Hepatocyte (in vitro differentiated cells): ENCODE measurements around the gene LIMS2. TPM values are rescaled to one million over a fixed set of nuclear protein-coding genes. Genes with fewer than 3 reads are reported as not detected.

Source experiments
- DNase-seq: peaks from one replicate; pipeline ENCODE4 v3.0.0-alpha.2; 2016; ENCODE audit warnings: low spot score
- H2AFZ ChIP-seq: fragments of 200-600 bp; sonication (generic); 2 replicates; pipeline ENCODE4 v1.6.0; 2016; ENCODE audit warnings: antibody characterized with exemption, mild to moderate bottlenecking
- H3K27ac ChIP-seq: fragments of 200-600 bp; sonication (generic); 2 replicates; pipeline ENCODE4 v1.5.1; 2016; ENCODE audit warnings: mild to moderate bottlenecking
- H3K27me3 ChIP-seq: fragments of 200-600 bp; sonication (generic); 2 replicates; pipeline ENCODE4 v1.6.1; 2016
- H3K36me3 ChIP-seq: fragments of 200-600 bp; sonication (generic); replicated peaks from 2 replicates; pipeline ENCODE4 v1.5.1; 2016; ENCODE audit warnings: low read depth; ENCODE audit not compliant: insufficient read depth
- H3K4me1 ChIP-seq: fragments of 200-600 bp; sonication (generic); 2 replicates; pipeline ENCODE4 v1.5.1; 2016; ENCODE audit warnings: mild to moderate bottlenecking, moderate library complexity; ENCODE audit not compliant: insufficient read depth
- H3K4me2 ChIP-seq: fragments of 200-600 bp; sonication (generic); 2 replicates; pipeline ENCODE4 v1.6.0; 2016
- H3K4me3 ChIP-seq: fragments of 200-600 bp; sonication (generic); 2 replicates; pipeline ENCODE4 v1.5.1; 2016; ENCODE audit warnings: mild to moderate bottlenecking
- H3K79me2 ChIP-seq: fragments of 200-600 bp; sonication (generic); 2 replicates; pipeline ENCODE4 v1.6.0; 2017; ENCODE audit warnings: mild to moderate bottlenecking
- H3K9me2 ChIP-seq: fragments of 200-600 bp; sonication (generic); replicated peaks from 2 replicates; pipeline ENCODE4 v1.6.0; 2017; ENCODE audit warnings: mild to moderate bottlenecking; ENCODE audit not compliant: insufficient read depth
- H3K9me3 ChIP-seq: fragments of 200-600 bp; sonication (generic); 2 replicates; pipeline ENCODE4 v1.5.1; 2016; ENCODE audit warnings: low read depth, mild to moderate bottlenecking
- H4K20me1 ChIP-seq: fragments of 200-600 bp; sonication (generic); 2 replicates; pipeline ENCODE4 v1.6.0; 2016; ENCODE audit warnings: mild to moderate bottlenecking; ENCODE audit not compliant: insufficient read depth, poor library complexity, severe bottlenecking
- EZH2 ChIP-seq: fragments of 200-600 bp; sonication (generic); IDR thresholded peaks from 2 replicates; pipeline ENCODE4 v1.6.1; 2016; ENCODE audit warnings: antibody characterized with exemption, mild to moderate bottlenecking, borderline replicate concordance
- EZH2phosphoT487 ChIP-seq: fragments of 200-600 bp; sonication (generic); IDR thresholded peaks from one replicate; pipeline ENCODE4 v1.6.1; 2018; ENCODE audit warnings: antibody characterized with exemption, mild to moderate bottlenecking, low read depth, moderate library complexity; ENCODE audit not compliant: unreplicated experiment, severe bottlenecking
- WGBS: methylation state at CpG from one replicate; pipeline ENCODE4 v1.1.6; 2016; ENCODE audit warnings: low lambda C conversion rate; ENCODE audit errors: missing lambda C conversion rate; 5-methylcytosine and 5-hydroxymethylcytosine counted together
- polyA plus RNA-seq: library from polyadenylated mRNA; unstranded; fragments of >200 nt; fragmentation: Nextera tagmentation; extraction: Ambion mirVana; gene quantifications from 2 replicates; pipeline ENCODE4 v1.2.1, GENCODE V29; 2016
- total RNA-seq: library from RNA; depleted of rRNA; stranded (reverse); fragments of >200 nt; gene quantifications from 2 replicates; pipeline ENCODE4 v1.2.3, GENCODE V29; 2014
- TF ChIP-seq, protein P1 (sequence below): fragments of 200-600 bp; sonication (generic); IDR thresholded peaks from 2 replicates; pipeline ENCODE4 v1.5.1; 2016; ENCODE audit warnings: antibody characterized with exemption, mild to moderate bottlenecking; ENCODE audit not compliant: poor library complexity

Gene LIMS2
- total and polyA plus RNA-seq, 2 experiments from 2014 or later: 4.0 to 8.3 TPM

DNA sequence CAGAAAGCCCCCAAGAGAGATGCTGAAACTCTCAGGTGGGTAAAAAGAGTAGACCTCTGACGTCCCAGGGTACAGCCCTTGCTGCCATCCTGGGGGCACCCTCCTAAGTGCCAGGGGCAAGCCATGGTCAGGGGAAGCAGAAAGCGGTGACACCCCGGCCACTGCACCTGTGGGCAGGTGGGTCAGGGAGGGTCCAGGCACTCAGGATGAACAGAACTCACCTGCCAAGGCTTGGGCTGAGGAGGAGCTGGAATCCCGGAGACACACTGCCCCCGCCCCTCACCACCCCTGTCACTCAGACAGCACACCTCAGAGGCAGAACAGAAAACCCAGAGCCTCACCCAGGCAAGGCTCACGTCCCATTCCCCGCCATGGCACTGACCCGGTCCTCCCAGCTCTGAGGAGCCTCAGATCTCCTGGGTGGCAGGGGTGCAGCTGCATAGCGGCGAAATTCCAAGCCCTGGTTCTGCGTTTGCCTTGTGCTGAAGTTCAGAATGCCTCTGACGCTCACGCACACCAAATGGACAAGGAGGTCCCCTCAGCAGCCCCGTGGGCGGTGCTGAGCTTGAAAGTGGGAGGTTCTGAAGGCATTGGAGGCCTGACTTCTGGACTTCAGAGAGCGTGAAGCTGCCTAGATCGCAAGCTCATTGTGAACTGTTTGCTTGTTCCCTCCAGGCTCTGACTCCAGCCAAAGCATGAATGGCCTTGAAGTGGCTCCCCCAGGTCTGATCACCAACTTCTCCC, 25.1 kb downstream of the LIMS2 start:
- no peak overlapping the region for H3K4me3 ChIP-seq
- TF ChIP-seq, protein P1, sequence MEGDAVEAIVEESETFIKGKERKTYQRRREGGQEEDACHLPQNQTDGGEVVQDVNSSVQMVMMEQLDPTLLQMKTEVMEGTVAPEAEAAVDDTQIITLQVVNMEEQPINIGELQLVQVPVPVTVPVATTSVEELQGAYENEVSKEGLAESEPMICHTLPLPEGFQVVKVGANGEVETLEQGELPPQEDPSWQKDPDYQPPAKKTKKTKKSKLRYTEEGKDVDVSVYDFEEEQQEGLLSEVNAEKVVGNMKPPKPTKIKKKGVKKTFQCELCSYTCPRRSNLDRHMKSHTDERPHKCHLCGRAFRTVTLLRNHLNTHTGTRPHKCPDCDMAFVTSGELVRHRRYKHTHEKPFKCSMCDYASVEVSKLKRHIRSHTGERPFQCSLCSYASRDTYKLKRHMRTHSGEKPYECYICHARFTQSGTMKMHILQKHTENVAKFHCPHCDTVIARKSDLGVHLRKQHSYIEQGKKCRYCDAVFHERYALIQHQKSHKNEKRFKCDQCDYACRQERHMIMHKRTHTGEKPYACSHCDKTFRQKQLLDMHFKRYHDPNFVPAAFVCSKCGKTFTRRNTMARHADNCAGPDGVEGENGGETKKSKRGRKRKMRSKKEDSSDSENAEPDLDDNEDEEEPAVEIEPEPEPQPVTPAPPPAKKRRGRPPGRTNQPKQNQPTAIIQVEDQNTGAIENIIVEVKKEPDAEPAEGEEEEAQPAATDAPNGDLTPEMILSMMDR: no peak
- TF ChIP-seq EZH2 (no peak), EZH2phosphoT487 (no peak)
- no peaks in the 10 kb centered on the region for H3K27me3 ChIP-seq
- no peaks in the 10 kb centered on the region for H3K9me2 ChIP-seq
- no peaks in the 10 kb centered on the region for H3K9me3 ChIP-seq
- H4K20me1 ChIP-seq: no peaks in the 10 kb centered on the region
- no peaks in the 10 kb centered on the region for H3K36me3 ChIP-seq
- H3K4me2 ChIP-seq: no peak overlapping the region
- H3K79me2 ChIP-seq: no peaks in the 10 kb centered on the region
- DNase-seq: no peak
- H2AFZ ChIP-seq: no peak overlapping the region
- no peak overlapping the region for H3K27ac ChIP-seq
- WGBS: 80% methylated on average over 17 of the region's 17 CpGs
- no peaks in the 10 kb centered on the region for H3K4me1 ChIP-seq

DNA sequence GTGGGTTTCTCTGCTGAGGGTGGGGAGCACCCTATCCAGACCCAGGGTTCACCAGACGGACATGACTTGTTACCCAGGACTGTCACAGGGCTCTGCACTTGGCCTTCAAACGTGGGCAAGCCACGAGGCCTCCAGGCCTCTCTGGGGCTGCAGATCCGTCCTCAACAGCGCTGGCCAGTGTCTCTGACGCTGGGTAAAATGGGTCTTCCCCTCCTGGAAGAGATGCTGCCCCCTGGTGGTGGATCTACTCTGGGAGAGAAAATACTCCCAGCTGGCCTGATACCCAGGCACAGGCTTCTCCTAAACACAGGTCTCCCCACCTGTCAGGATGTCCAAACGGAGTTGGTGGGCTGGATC, 25.7 kb downstream of the LIMS2 start:
- H3K79me2 ChIP-seq: no peaks in the 10 kb centered on the region
- no peak overlapping the region for H3K4me3 ChIP-seq
- no peaks in the 10 kb centered on the region for H3K9me3 ChIP-seq
- H3K4me2 ChIP-seq: no peak overlapping the region
- peak; percentile 91 for DNase-seq
- TF ChIP-seq, protein P1: peak; percentile 73
- TF ChIP-seq EZH2: no peak
- no peak for TF ChIP-seq EZH2phosphoT487
- H4K20me1 ChIP-seq: no peaks in the 10 kb centered on the region
- H3K9me2 ChIP-seq: no peaks in the 10 kb centered on the region
- H3K36me3 ChIP-seq: no peaks in the 10 kb centered on the region
- H3K4me1 ChIP-seq: no peaks in the 10 kb centered on the region
- H2AFZ ChIP-seq: no peak overlapping the region
- no peak overlapping the region for H3K27ac ChIP-seq
- 10% methylated on average over 7 of the region's 7 CpGs for WGBS
- H3K27me3 ChIP-seq: no peaks in the 10 kb centered on the region

DNA sequence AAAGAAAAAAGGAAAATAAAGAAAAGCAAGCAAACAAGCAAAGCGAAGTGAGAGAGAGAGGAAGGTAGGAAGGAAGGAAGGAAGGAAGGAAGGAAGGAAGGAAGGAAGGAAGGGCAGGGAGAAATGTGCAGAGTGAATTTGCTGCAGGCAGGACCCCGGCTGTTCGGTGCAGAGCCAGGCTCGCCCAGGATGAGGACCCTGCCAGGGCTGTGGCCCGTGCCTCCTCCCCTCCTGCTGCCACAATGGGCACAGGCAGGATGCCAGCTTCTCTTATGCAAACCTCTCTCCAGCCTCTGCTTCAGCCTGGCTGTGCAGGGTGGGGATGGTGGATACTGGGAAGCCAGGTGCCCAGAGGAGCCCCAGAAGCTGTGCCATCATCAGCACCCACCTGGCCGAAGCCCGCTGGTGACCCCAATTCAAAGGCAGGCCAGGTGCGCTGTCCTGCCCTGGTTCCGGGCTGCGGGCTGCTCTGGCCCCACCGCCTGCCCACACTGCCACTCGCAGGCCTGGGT, 26.2 kb downstream of the LIMS2 start:
- Histone ChIP-seq H3K79me2 (no peaks in the 10 kb centered on the region), H3K9me2 (no peaks in the 10 kb centered on the region), H2AFZ (no peak overlapping the region), H3K36me3 (no peaks in the 10 kb centered on the region), H3K4me3 (no peak overlapping the region), H3K4me1 (no peaks in the 10 kb centered on the region), H4K20me1 (no peaks in the 10 kb centered on the region), H3K9me3 (no peaks in the 10 kb centered on the region), H3K4me2 (no peak overlapping the region), H3K27me3 (no peaks in the 10 kb centered on the region), H3K27ac (no peak overlapping the region)
- TF ChIP-seq EZH2phosphoT487 (no peak), EZH2 (no peak)
- TF ChIP-seq, protein P1: no peak
- WGBS: 98% methylated on average over 11 of the region's 12 CpGs
- no peak for DNase-seq
